Uterus (tissue), 2 donors: ENCODE data around the gene TCF4.

ENCODE experiments used
- POLR2A ChIP-seq, 2 donors: fragments of 450-650 bp; IDR thresholded peaks; one replicate each; pipeline ENCODE4 v1.6.1; 2016; ENCODE audit warnings: antibody characterized with exemption in 2 of 2, mild to moderate bottlenecking in 1 of 2, moderate library complexity in 1 of 2
- TF ChIP-seq, protein P1 (sequence below), 4 experiments: fragments of 200-600 bp in 2 of 4; fragments of 450-650 bp in 2 of 4; sonication (generic) in 2 of 4; IDR thresholded peaks; one replicate each; pipeline ENCODE4 v1.5.1; 2016 to 2019; ENCODE audit warnings: antibody characterized with exemption in 4 of 4, mild to moderate bottlenecking in 2 of 4, moderate library complexity in 1 of 4

DNA sequence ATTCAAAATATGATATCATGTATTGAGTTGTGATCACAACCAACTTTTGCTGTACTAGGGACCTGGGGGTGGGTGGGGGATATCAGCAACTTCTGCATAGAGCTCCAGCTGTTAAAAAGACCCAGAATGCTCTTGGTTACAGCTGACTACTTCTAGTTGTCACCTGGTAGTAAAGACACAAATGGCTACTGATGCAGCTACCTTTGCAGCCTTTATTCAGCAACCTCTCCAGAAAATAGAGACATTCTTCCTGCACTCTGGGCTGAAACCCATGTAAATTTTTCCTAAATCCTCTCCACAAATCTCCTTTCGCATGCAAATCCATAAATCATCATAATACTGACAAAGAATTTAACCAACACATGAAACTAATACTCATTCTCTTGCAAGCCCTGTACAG lies 238.3 kb downstream of the TCF4 start:
- TF ChIP-seq, protein P1, sequence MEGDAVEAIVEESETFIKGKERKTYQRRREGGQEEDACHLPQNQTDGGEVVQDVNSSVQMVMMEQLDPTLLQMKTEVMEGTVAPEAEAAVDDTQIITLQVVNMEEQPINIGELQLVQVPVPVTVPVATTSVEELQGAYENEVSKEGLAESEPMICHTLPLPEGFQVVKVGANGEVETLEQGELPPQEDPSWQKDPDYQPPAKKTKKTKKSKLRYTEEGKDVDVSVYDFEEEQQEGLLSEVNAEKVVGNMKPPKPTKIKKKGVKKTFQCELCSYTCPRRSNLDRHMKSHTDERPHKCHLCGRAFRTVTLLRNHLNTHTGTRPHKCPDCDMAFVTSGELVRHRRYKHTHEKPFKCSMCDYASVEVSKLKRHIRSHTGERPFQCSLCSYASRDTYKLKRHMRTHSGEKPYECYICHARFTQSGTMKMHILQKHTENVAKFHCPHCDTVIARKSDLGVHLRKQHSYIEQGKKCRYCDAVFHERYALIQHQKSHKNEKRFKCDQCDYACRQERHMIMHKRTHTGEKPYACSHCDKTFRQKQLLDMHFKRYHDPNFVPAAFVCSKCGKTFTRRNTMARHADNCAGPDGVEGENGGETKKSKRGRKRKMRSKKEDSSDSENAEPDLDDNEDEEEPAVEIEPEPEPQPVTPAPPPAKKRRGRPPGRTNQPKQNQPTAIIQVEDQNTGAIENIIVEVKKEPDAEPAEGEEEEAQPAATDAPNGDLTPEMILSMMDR (IDR thresholded peaks at IDR 0.05) = no peak
- no peak for TF ChIP-seq POLR2A (IDR thresholded peaks at IDR 0.05)
